Endothelial cell of umbilical vein (primary cell): ENCODE data around the gene UST.

Source experiments
- CTCF ChIP-seq, 2 donors: IDR thresholded peaks; 1 replicate in 1 of 2; 2 replicates in 1 of 2; pipeline ENCODE4 v1.5.1; 2011; ENCODE audit warnings: low read length in 2 of 2, mild to moderate bottlenecking in 2 of 2, moderate library complexity in 2 of 2, control low read depth in 1 of 2, inconsistent platforms in 1 of 2, low read depth in 1 of 2; ENCODE audit not compliant: insufficient read depth in 1 of 2; ENCODE audit errors: extremely low read depth in 1 of 2
- EZH2 ChIP-seq: IDR thresholded peaks from 2 replicates; pipeline ENCODE4 v1.6.1; 2012; ENCODE audit warnings: borderline replicate concordance, low read depth, mild to moderate bottlenecking, moderate library complexity, low read length, inconsistent platforms; ENCODE audit not compliant: severe bottlenecking
- GATA2 ChIP-seq: IDR thresholded peaks from 2 replicates; pipeline ENCODE4 v1.7.0; 2011; ENCODE audit warnings: low read depth, mild to moderate bottlenecking, moderate library complexity, mixed read lengths, low read length; ENCODE audit not compliant: insufficient read length, insufficient read depth
- MAX ChIP-seq: IDR thresholded peaks from 2 replicates; pipeline ENCODE4 v1.6.1; 2011; ENCODE audit not compliant: insufficient read depth, insufficient read length
- MYC ChIP-seq: IDR thresholded peaks from one replicate; pipeline ENCODE4 v1.6.1; 2011; ENCODE audit warnings: mild to moderate bottlenecking, low read depth, low read length
- POLR2A ChIP-seq: IDR thresholded peaks from 2 replicates; pipeline ENCODE4 v1.6.1; 2012; ENCODE audit warnings: low read depth, mild to moderate bottlenecking, control low read depth, low read length
- POLR2AphosphoS5 ChIP-seq: IDR thresholded peaks from 2 replicates; pipeline ENCODE4 v1.6.1; 2012; ENCODE audit warnings: low read depth, mild to moderate bottlenecking, control low read depth, low read length, moderate library complexity; ENCODE audit not compliant: insufficient read depth

DNA sequence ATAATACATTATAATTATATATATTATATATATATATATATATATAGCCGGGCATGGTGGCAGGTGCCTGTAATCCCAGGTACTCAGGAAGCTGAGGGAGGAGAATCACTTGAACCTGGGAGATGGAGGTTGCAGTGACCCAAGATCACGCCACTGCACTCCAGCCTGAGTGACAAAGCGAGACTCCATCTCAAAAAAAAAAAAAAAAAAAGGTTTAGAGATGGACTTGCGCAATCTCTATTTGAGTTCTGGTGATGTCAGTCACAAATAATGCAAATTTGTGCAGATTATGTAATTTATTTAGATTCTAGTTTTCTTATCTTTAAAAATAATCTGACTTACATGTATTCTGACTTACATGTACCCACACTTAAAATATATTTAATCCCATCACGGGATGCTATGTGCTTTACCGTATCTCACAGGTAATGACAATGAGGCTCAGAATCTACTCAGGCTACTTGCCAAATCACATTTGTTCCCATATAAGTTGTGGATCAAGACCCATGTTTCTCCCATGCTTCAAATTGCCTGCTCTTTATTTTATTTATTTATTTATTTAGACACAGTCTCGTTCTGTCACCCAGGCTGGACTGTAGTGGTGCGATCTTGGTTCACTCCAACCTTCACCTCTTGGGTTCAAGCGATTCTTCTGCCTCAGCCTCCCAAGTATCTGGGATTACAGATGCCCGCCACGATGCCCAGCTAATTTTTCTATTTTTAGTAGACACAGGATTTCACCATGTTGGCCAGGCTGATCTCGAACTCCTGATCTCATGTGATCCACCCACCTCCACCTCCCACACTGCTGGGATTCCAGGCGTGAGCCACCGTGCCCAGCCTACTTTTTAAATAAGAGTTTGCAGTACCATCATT lies 7.6 kb upstream of the UST start:
- no peak for TF ChIP-seq CTCF (IDR thresholded peaks at IDR 0.05; ENCODE audit: extremely low read depth in 1 of 2, insufficient read depth in 1 of 2, low read depth in 1 of 2, low read length in 2 of 2)
- no peak for TF ChIP-seq MYC
- TF ChIP-seq POLR2AphosphoS5 = no peak
- no peak for TF ChIP-seq POLR2A
- TF ChIP-seq MAX = no peak
- no peak for TF ChIP-seq EZH2
- no peak for TF ChIP-seq GATA2
